Central memory CD8-positive, alpha-beta T cell (primary cell): ENCODE results near the gene SPATA46.

Experiments used
- ATAC-seq: fragments of 150-1000 bp; cut with Tn5 transposase; replicated peaks from 2 replicates; pipeline ENCODE4 v1.10.0; 2022; ENCODE audit warnings: mild to moderate bottlenecking, moderate FRiP score, moderate number of reproducible peaks; ENCODE audit not compliant: poor library complexity, severe bottlenecking; ENCODE audit errors: extremely low read depth
- DNase-seq, 2 donors: peaks; one replicate each; pipeline ENCODE4 v3.0.0; 2021; ENCODE audit warnings: low spot score in 2 of 2
- H3K27ac Mint-ChIP-seq: one replicate; pipeline ENCODE4 v1.8.0; 2022; ENCODE audit warnings: low read depth, mild to moderate bottlenecking, moderate library complexity, mixed read lengths
- H3K27me3 Mint-ChIP-seq: one replicate; pipeline ENCODE4 v1.8.0; 2022; ENCODE audit warnings: mixed read lengths
- H3K36me3 Mint-ChIP-seq: one replicate; pipeline ENCODE4 v1.8.0; 2022; ENCODE audit warnings: mild to moderate bottlenecking, moderate library complexity, mixed read lengths; ENCODE audit not compliant: insufficient read depth
- H3K4me1 Mint-ChIP-seq: one replicate; pipeline ENCODE4 v1.8.0; 2022; ENCODE audit warnings: mixed read lengths
- H3K4me3 Mint-ChIP-seq: one replicate; pipeline ENCODE4 v1.8.0; 2022; ENCODE audit warnings: mild to moderate bottlenecking, moderate library complexity, mixed read lengths
- H3K9me3 Mint-ChIP-seq: one replicate; pipeline ENCODE4 v1.8.0; 2022; ENCODE audit warnings: mixed read lengths

The SPATA46 gene

GRCh38 chr1:162405800-162406199 lies 29.1 kb upstream of the SPATA46 start:
- Mint-ChIP-seq H3K36me3 (peaks cover under 1% of the 10 kb centered on the region), H3K27ac (no peak overlapping the region), H3K4me1 (no peaks in the 10 kb centered on the region), H3K9me3 (no peaks in the 10 kb centered on the region), H3K4me3 (no peak overlapping the region), H3K27me3 (peaks cover 42% of the 10 kb centered on the region)
- ATAC-seq (no peak), DNase-seq (no peak)

GRCh38 chr1:162404550-162405160 lies 28.0 kb upstream of the SPATA46 start:
- H3K9me3 Mint-ChIP-seq, result no peaks in the 10 kb centered on the region
- no peaks in the 10 kb centered on the region for H3K4me1 Mint-ChIP-seq
- H3K4me3 Mint-ChIP-seq, result no peak overlapping the region
- peaks cover 1% of the 10 kb centered on the region for H3K36me3 Mint-ChIP-seq
- no peak for DNase-seq
- no peak overlapping the region for H3K27ac Mint-ChIP-seq
- H3K27me3 Mint-ChIP-seq, result peaks cover 41% of the 10 kb centered on the region
- no peak for ATAC-seq

- Mint-ChIP-seq H3K4me3 (no peak overlapping the region), H3K9me3 (no peaks in the 10 kb centered on the region), H3K27ac (no peak overlapping the region), H3K4me1 (no peaks in the 10 kb centered on the region), H3K36me3 (peaks cover 1% of the 10 kb centered on the region), H3K27me3 (peaks cover 69% of the 10 kb centered on the region)
- ATAC-seq (no peak), DNase-seq (no peak)
Measured at GRCh38 chr1:162400790-162401355, 24.2 kb upstream of the SPATA46 start.

- H3K4me3 Mint-ChIP-seq, result no peak overlapping the region
- no peaks in the 10 kb centered on the region for H3K4me1 Mint-ChIP-seq
- ATAC-seq (no peak), DNase-seq (no peak)
- H3K27ac Mint-ChIP-seq, result no peak overlapping the region
- H3K36me3 Mint-ChIP-seq, result peaks cover 1% of the 10 kb centered on the region
- H3K27me3 Mint-ChIP-seq, result peaks cover 69% of the 10 kb centered on the region
- H3K9me3 Mint-ChIP-seq, result no peaks in the 10 kb centered on the region
Measured at GRCh38 chr1:162398999-162399580, 22.4 kb upstream of the SPATA46 start.

GRCh38 chr1:162397943-162398560 lies 21.4 kb upstream of the SPATA46 start:
- Mint-ChIP-seq H3K9me3 (no peaks in the 10 kb centered on the region), H3K36me3 (peaks cover 1% of the 10 kb centered on the region), H3K27ac (no peak overlapping the region)

GRCh38 chr1:162397039-162397448 lies 20.4 kb upstream of the SPATA46 start:
- ATAC-seq (no peak), DNase-seq (no peak)
- peaks cover 2% of the 10 kb centered on the region for H3K4me1 Mint-ChIP-seq
- peaks cover 67% of the 10 kb centered on the region for H3K27me3 Mint-ChIP-seq
- H3K9me3 Mint-ChIP-seq, result no peaks in the 10 kb centered on the region
- H3K27ac Mint-ChIP-seq, result no peak overlapping the region
- no peak overlapping the region for H3K4me3 Mint-ChIP-seq
- H3K36me3 Mint-ChIP-seq, result peaks cover 1% of the 10 kb centered on the region

More at GRCh38 chr1:162397943-162398560, 21.4 kb upstream of the SPATA46 start:
- no peak for ATAC-seq
- no peaks in the 10 kb centered on the region for H3K4me1 Mint-ChIP-seq
- peaks cover 66% of the 10 kb centered on the region for H3K27me3 Mint-ChIP-seq
- no peak overlapping the region for H3K4me3 Mint-ChIP-seq
- no peak for DNase-seq

GRCh38 chr1:162396201-162396906 lies 19.7 kb upstream of the SPATA46 start:
- Mint-ChIP-seq H3K4me1 (peaks cover 6% of the 10 kb centered on the region), H3K27ac (no peak overlapping the region), H3K4me3 (no peak overlapping the region), H3K27me3 (peaks cover 70% of the 10 kb centered on the region), H3K9me3 (no peaks in the 10 kb centered on the region), H3K36me3 (peaks cover 1% of the 10 kb centered on the region)
- ATAC-seq, result no peak
- DNase-seq, result no peak

GRCh38 chr1:162391790-162392563 lies 15.3 kb upstream of the SPATA46 start:
- ATAC-seq (no peak), DNase-seq (no peak)
- no peaks in the 10 kb centered on the region for H3K36me3 Mint-ChIP-seq
- H3K4me3 Mint-ChIP-seq, result no peak overlapping the region
- H3K9me3 Mint-ChIP-seq, result no peaks in the 10 kb centered on the region
- peaks cover 6% of the 10 kb centered on the region for H3K4me1 Mint-ChIP-seq
- no peak overlapping the region for H3K27ac Mint-ChIP-seq
- H3K27me3 Mint-ChIP-seq, result peaks cover 66% of the 10 kb centered on the region

- Mint-ChIP-seq H3K9me3 (no peaks in the 10 kb centered on the region), H3K4me3 (no peak overlapping the region), H3K27me3 (peaks cover 69% of the 10 kb centered on the region), H3K4me1 (peaks cover 6% of the 10 kb centered on the region), H3K36me3 (no peaks in the 10 kb centered on the region), H3K27ac (no peak overlapping the region)
- DNase-seq (no peak), ATAC-seq (no peak)
Measured at GRCh38 chr1:162390396-162391185, 13.9 kb upstream of the SPATA46 start.

- H3K27ac Mint-ChIP-seq, result no peak overlapping the region
- no peaks in the 10 kb centered on the region for H3K36me3 Mint-ChIP-seq
- no peaks in the 10 kb centered on the region for H3K9me3 Mint-ChIP-seq
- H3K27me3 Mint-ChIP-seq, result peaks cover 75% of the 10 kb centered on the region
- no peak for DNase-seq
- H3K4me3 Mint-ChIP-seq, result no peak overlapping the region
- H3K4me1 Mint-ChIP-seq, result peaks cover 6% of the 10 kb centered on the region
- no peak for ATAC-seq
Measured at GRCh38 chr1:162389971-162390370, 13.3 kb upstream of the SPATA46 start.

- DNase-seq, result no peak
- H3K27ac Mint-ChIP-seq, result no peak overlapping the region
- no peak overlapping the region for H3K4me3 Mint-ChIP-seq
- H3K4me1 Mint-ChIP-seq, result peaks cover 6% of the 10 kb centered on the region
- no peaks in the 10 kb centered on the region for H3K9me3 Mint-ChIP-seq
- no peak for ATAC-seq
- no peaks in the 10 kb centered on the region for H3K36me3 Mint-ChIP-seq
- peaks cover 76% of the 10 kb centered on the region for H3K27me3 Mint-ChIP-seq
Measured at GRCh38 chr1:162389021-162389818, 12.6 kb upstream of the SPATA46 start.
